HEK293 (cell line): ENCODE measurements around the gene LBHD2.

ENCODE experiments used
- CTCF ChIA-PET: fragments of 350-600 bp; formaldehyde crosslinking; extraction: SDS; loops from one replicate; lab custom pipeline; 2021; ENCODE audit warnings: antibody characterized with exemption; lab: Yijun Ruan, JAX
- POLR2A ChIA-PET: fragments of 300-600 bp; formaldehyde crosslinking; extraction: SDS; loops from one replicate; lab custom pipeline; 2020; ENCODE audit warnings: antibody characterized with exemption, inconsistent platforms; lab: Yijun Ruan, JAX
- H3K27ac ChIP-seq: fragments of 200-500 bp; sonication (Bioruptor generic); 2 replicates; pipeline ENCODE4 v1.5.1; 2014; ENCODE audit warnings: low read depth, low read length, control low read depth, inconsistent platforms; ENCODE audit errors: extremely low read depth
- H3K36me3 ChIP-seq, 2 experiments: fragments of 200-500 bp in 1 of 2; sonication (Bioruptor generic) in 1 of 2; 1 replicate in 1 of 2; 2 replicates in 1 of 2; pipeline ENCODE4 v1.5.1; 2014 to 2017; ENCODE audit warnings: inconsistent platforms in 2 of 2, low read length in 2 of 2; ENCODE audit not compliant: control insufficient read depth in 2 of 2, insufficient read depth in 1 of 2
- H3K4me1 ChIP-seq: fragments of 200-500 bp; sonication (Bioruptor generic); 2 replicates; pipeline ENCODE4 v1.5.1; 2014; ENCODE audit warnings: mild to moderate bottlenecking, low read length, inconsistent platforms; ENCODE audit not compliant: control insufficient read depth, insufficient read depth
- H3K4me3 ChIP-seq: 2 replicates; pipeline ENCODE4 v1.5.1; 2011; ENCODE audit warnings: low read depth, mild to moderate bottlenecking, control low read depth, low read length, moderate library complexity
- H3K9me3 ChIP-seq: fragments of 200-500 bp; sonication (Bioruptor generic); 2 replicates; pipeline ENCODE4 v1.5.1; 2014; ENCODE audit warnings: low read depth, low read length, inconsistent platforms; ENCODE audit not compliant: control insufficient read depth, insufficient read depth
- ATF2 ChIP-seq: fragments of 450-650 bp; formaldehyde crosslinking; IDR thresholded peaks from 2 replicates; pipeline ENCODE4 v1.5.1; 2016; ENCODE audit warnings: missing biosample characterization, missing genetic modification characterization, low read depth
- EGR2 ChIP-seq: fragments of 450-650 bp; formaldehyde crosslinking; IDR thresholded peaks from 2 replicates; pipeline ENCODE4 v1.5.1; 2016; ENCODE audit warnings: low read depth, missing biosample characterization, missing genetic modification characterization
- GLIS1 ChIP-seq: fragments of 450-650 bp; formaldehyde crosslinking; IDR thresholded peaks from 2 replicates; pipeline ENCODE4 v1.5.1; 2016; ENCODE audit warnings: missing biosample characterization, missing genetic modification characterization
- GLIS2 ChIP-seq: fragments of 450-650 bp; formaldehyde crosslinking; IDR thresholded peaks from 2 replicates; pipeline ENCODE4 v1.5.1; 2016; ENCODE audit warnings: missing biosample characterization, missing genetic modification characterization
- MZF1 ChIP-seq: fragments of 450-650 bp; formaldehyde crosslinking; IDR thresholded peaks from 2 replicates; pipeline ENCODE4 v1.5.1; 2017; ENCODE audit warnings: missing biosample characterization, missing genetic modification characterization, borderline replicate concordance
- PATZ1 ChIP-seq: fragments of 450-650 bp; formaldehyde crosslinking; IDR thresholded peaks from 2 replicates; pipeline ENCODE4 v1.5.1; 2016; ENCODE audit warnings: missing biosample characterization, missing genetic modification characterization
- TSHZ1 ChIP-seq: fragments of 450-650 bp; formaldehyde crosslinking; IDR thresholded peaks from 2 replicates; pipeline ENCODE4 v1.5.1; 2016; ENCODE audit warnings: missing biosample characterization, missing genetic modification characterization, borderline replicate concordance
- ZEB2 ChIP-seq: fragments of 450-650 bp; formaldehyde crosslinking; IDR thresholded peaks from 2 replicates; pipeline ENCODE4 v1.5.1; 2016; ENCODE audit warnings: missing biosample characterization, missing genetic modification characterization
- ZFHX2 ChIP-seq: fragments of 450-650 bp; formaldehyde crosslinking; conservative IDR thresholded peaks from 2 replicates; pipeline ENCODE4 v1.5.1; 2016; ENCODE audit warnings: missing biosample characterization, missing genetic modification characterization
- ZIC2 ChIP-seq: fragments of 450-650 bp; formaldehyde crosslinking; IDR thresholded peaks from 2 replicates; pipeline ENCODE4 v1.5.1; 2016; ENCODE audit warnings: missing biosample characterization, missing genetic modification characterization
- ZNF148 ChIP-seq: fragments of 450-650 bp; formaldehyde crosslinking; IDR thresholded peaks from 2 replicates; pipeline ENCODE4 v1.5.0; 2017; ENCODE audit warnings: missing biosample characterization, missing genetic modification characterization, borderline replicate concordance
- ZNF394 ChIP-seq: fragments of 450-650 bp; formaldehyde crosslinking; IDR thresholded peaks from 2 replicates; pipeline ENCODE4 v1.5.1; 2016; ENCODE audit warnings: missing biosample characterization, missing genetic modification characterization, mild to moderate bottlenecking, moderate library complexity, borderline replicate concordance
- ZNF600 ChIP-seq: fragments of 450-650 bp; formaldehyde crosslinking; IDR thresholded peaks from 2 replicates; pipeline ENCODE4 v1.5.1; 2016; ENCODE audit warnings: missing biosample characterization, missing genetic modification characterization
- ZNF623 ChIP-seq: fragments of 450-650 bp; formaldehyde crosslinking; IDR thresholded peaks from 2 replicates; pipeline ENCODE4 v1.5.1; 2016; ENCODE audit warnings: missing biosample characterization, missing genetic modification characterization
- ZNF777 ChIP-seq: fragments of 450-650 bp; formaldehyde crosslinking; IDR thresholded peaks from 2 replicates; pipeline ENCODE4 v1.5.1; 2017; ENCODE audit warnings: missing biosample characterization, missing genetic modification characterization, borderline replicate concordance

LBHD2 gene

GRCh38 chr14:103127861-103128598 lies 44.0 kb downstream of the LBHD2 start:
- POLR2A ChIA-PET = no interaction called here
- Histone ChIP-seq H3K4me1 (peaks cover 8% of the 10 kb centered on the region; the same call in 1 of the 2 replicates), H3K9me3 (no peaks in the 10 kb centered on the region), H3K4me3 (no peak overlapping the region), H3K27ac (no peak overlapping the region)
- CTCF ChIA-PET = interaction anchor here (3.2 kb wide), 1 partner anchor 23 kb away, joined by 19 read pairs; no protein-coding TSS in a partner anchor
- no peak for TF ChIP-seq ZNF148 (tag by site-specific recombination)
- TF ChIP-seq ZIC2 (tag by site-specific recombination) = peak; percentile 46
- TF ChIP-seq, all 188 proteins: peak for 1
- peaks cover 0 to 8% of the 10 kb centered on the region in 2 experiments; a peak in 1 of 3 replicates for H3K36me3 ChIP-seq

- ChIA-PET POLR2A (interaction anchor here (0.6 kb wide), 1 partner anchor 12 kb away, joined by 7 read pairs; no protein-coding TSS in a partner anchor), CTCF (interaction anchor here (1.0 to 3.2 kb wide), 3 partner anchors 12 to 56 kb away, joined by 3 to 19 read pairs (median 16); no protein-coding TSS in a partner anchor)
- H3K27ac ChIP-seq = no peak overlapping the region
- TF ChIP-seq MZF1 (tag by site-specific recombination) = no peak
- TF ChIP-seq TSHZ1 (tag by site-specific recombination) = no peak
- peak; percentile 12; the same call in 1 of the 2 replicates for TF ChIP-seq ZFHX2
- 0 out of 2 replicates have a peak, but pooled peaks have one; percentile 34 for TF ChIP-seq ZNF600 (tag by site-specific recombination)
- H3K4me1 ChIP-seq = peaks cover 8% of the 10 kb centered on the region; the same call in 1 of the 2 replicates
- no peaks in the 10 kb centered on the region for H3K9me3 ChIP-seq
- no peak overlapping the region for H3K4me3 ChIP-seq
- peaks cover 0 to 15% of the 10 kb centered on the region in 2 experiments; a peak in 1 of 3 replicates for H3K36me3 ChIP-seq
These were observed 44.8 kb downstream of the LBHD2 start for GRCh38 chr14:103128631-103129300.

- Histone ChIP-seq H3K4me1 (peaks cover 8% of the 10 kb centered on the region; the same call in 1 of the 2 replicates), H3K36me3 (peaks cover 0 to 19% of the 10 kb centered on the region in 2 experiments; a peak in 1 of 3 replicates), H3K4me3 (no peak overlapping the region), H3K9me3 (no peaks in the 10 kb centered on the region), H3K27ac (no peak overlapping the region)
- POLR2A ChIA-PET = interaction anchor here (0.6 kb wide), 1 partner anchor 11 kb away, joined by 7 read pairs; no protein-coding TSS in a partner anchor
- no peak for TF ChIP-seq ZNF394 (tag by site-specific recombination)
- no peak for TF ChIP-seq ZNF777 (tag by site-specific recombination)
- TF ChIP-seq ZEB2 (tag by site-specific recombination) = no peak
- TF ChIP-seq GLIS1 = peak; percentile 100
- TF ChIP-seq ATF2 (tag by site-specific recombination) = peak; percentile 19; the same call in 1 of the 2 replicates
- no peak for TF ChIP-seq EGR2 (tag by site-specific recombination)
- peak; percentile 91 for TF ChIP-seq ZIC2 (tag by site-specific recombination)
- peak; percentile 38 for TF ChIP-seq GLIS2 (tag by site-specific recombination)
- TF ChIP-seq ZNF623 (tag by site-specific recombination) = no peak
- TF ChIP-seq PATZ1 = peak; percentile 48
- CTCF ChIA-PET = interaction anchor here (1.0 to 3.2 kb wide), 4 partner anchors 11 to 56 kb away, joined by 3 to 19 read pairs (median 10); no protein-coding TSS in a partner anchor
These were observed 45.4 kb downstream of the LBHD2 start for GRCh38 chr14:103129301-103130016.
